GM13976 (cell line): ENCODE data around the gene DNM1.
"Not testable (repeated sequence)": the region's sequence is repeated elsewhere in the genome, so short reads cannot be mapped to it uniquely, and the experiment has no call there.

Experiments
- DNase-seq: peaks from one replicate; pipeline ENCODE4 v3.0.0; 2012; ENCODE audit warnings: low spot score
- in situ Hi-C: fragments of 300-500 bp; cut with MboI; formaldehyde crosslinking; loops from one replicate; pipeline ENCODE4 v1.12.0; 2022; ENCODE audit warnings: low sequenced_read_pairs, mixed read lengths, inconsistent platforms; ENCODE audit not compliant: unreplicated experiment
- TF ChIP-seq, protein P1 (sequence below): IDR thresholded peaks from 2 replicates; pipeline ENCODE4 v1.5.1; 2012; ENCODE audit warnings: borderline replicate concordance, mild to moderate bottlenecking; ENCODE audit not compliant: insufficient read depth; ENCODE audit errors: extremely low read depth, missing control alignments, control extremely low read depth

The DNM1 gene

GRCh38 chr9:128178806-128179431 is 24.3 kb upstream of the DNM1 start:
- TF ChIP-seq, protein P1, sequence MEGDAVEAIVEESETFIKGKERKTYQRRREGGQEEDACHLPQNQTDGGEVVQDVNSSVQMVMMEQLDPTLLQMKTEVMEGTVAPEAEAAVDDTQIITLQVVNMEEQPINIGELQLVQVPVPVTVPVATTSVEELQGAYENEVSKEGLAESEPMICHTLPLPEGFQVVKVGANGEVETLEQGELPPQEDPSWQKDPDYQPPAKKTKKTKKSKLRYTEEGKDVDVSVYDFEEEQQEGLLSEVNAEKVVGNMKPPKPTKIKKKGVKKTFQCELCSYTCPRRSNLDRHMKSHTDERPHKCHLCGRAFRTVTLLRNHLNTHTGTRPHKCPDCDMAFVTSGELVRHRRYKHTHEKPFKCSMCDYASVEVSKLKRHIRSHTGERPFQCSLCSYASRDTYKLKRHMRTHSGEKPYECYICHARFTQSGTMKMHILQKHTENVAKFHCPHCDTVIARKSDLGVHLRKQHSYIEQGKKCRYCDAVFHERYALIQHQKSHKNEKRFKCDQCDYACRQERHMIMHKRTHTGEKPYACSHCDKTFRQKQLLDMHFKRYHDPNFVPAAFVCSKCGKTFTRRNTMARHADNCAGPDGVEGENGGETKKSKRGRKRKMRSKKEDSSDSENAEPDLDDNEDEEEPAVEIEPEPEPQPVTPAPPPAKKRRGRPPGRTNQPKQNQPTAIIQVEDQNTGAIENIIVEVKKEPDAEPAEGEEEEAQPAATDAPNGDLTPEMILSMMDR: no peak
- in situ Hi-C loops: no loop called here
- DNase-seq: no peak

GRCh38 chr9:128180001-128180400 is 23.2 kb upstream of the DNM1 start:
- no peak for DNase-seq
- TF ChIP-seq, protein P1: no peak
- in situ Hi-C loops: no loop called here

DNA sequence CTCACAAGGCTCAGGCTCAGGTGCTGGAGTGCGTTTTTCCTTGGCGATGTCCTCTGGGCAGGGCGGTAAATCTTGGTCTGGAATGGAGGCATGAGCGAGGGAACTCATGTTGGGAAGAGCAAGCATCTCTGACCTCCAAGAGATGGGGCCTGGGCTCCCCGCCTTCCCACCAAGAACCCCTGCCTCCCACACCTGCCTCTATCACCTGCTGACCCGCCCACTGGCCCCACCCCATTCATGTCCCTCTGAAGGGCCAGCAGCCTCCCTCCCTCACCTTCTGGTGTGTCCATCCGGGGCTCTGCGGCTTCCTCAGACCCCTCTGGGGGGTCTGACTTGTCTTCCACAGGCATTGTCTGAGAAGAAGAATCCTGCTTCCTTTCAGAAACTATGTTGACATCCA is 22.7 kb upstream of the DNM1 start:
- in situ Hi-C loops: no loop called here
- TF ChIP-seq, protein P1: no peak
- DNase-seq: no peak

GRCh38 chr9:128181480-128181879 is 21.7 kb upstream of the DNM1 start:
- in situ Hi-C loops, DNase-seq: not testable (repeated sequence)

DNA sequence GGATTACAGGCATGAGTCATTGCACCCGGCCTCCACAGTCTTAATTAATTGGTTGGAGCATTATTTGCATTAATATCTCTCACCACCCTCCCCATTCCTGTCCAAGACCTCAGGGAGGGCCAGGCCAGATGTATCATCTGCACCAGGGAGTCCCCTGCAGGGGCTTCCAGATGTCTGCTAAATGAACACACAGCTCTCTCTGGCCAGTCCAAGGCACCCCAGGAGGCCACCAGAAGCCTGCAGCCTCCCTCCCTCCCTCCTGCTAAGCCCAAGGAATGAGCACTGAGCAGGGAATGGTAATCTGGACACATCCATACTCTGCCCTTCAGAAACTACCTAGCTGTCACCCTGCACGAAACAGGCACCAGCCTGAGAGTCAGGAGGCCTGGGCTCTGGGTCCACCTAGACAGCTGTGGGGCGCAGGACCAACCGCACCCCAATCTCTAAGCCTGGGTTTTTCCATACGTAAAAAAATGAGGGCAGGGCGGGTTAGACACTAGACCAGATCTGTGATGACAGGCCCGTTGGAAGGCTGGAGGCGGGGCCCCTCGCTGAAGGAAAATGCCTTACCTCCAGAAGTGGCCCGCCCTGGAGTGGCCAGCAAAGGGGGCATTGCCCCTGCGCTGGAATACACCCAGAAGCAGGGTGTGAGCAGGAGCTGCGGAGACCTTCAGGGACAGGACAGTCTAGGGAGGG is 20.1 kb upstream of the DNM1 start:
- in situ Hi-C loops: no loop called here
- TF ChIP-seq, protein P1: no peak
- DNase-seq: no peak

DNA sequence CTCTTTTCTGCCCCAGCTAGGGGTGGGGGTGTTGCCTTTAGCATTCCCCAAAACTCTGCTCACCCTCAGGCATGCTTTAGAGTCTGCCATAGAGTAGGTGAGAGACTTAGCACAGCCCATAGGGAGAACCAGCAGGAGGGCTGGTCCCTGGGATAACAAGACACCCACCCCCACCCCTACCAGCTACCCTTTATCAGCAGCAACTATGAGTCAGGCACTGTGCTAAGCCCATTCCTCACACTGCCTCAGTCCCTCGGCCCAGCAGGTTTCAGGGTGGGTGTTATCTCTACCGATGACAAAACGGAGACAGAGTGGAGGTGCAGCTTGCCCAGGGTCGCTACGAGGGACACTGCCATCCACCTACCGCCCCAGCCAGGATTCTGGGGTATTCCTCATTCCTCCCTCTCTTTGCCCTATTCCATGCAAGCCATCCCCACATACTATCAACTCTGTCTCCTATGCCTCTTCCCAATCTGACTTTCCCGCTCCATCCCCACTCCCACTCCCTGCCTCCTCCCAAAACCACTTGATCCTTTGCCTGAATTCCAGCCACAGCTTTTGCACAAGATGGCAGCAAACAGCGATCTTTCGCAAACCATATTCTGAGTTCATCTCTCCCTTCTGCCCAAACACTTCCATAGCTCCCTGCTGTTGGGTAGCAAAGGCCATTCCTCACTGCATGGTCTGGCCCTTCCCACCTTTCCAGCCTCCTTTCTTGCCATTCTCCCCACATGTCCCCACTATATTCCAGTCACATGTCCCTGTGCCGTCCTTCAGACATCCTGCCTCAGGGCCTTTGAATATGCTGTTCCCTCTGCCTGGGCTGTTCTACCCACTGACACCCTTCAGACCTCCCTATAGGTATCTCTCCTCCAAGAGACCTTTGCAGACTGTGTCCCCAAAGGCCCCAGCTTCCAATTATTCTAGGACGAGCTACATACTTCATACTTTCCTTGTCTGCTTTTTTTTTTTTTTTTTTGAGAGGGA is 16.9 kb upstream of the DNM1 start:
- DNase-seq: no peak
- in situ Hi-C loops: no loop called here
- TF ChIP-seq, protein P1: no peak
